NCI-H187 (cell line): Measurements from ENCODE around the gene AMPD1.
A peak's percentile ranks its signal among the peaks of the same experiment; 100 is the strongest.

ENCODE experiments used
- DNase-seq, 2 experiments: peaks; one replicate each; lab custom pipeline; 2025; lab: John Stamatoyannopoulos, UW

AMPD1 gene

DNA sequence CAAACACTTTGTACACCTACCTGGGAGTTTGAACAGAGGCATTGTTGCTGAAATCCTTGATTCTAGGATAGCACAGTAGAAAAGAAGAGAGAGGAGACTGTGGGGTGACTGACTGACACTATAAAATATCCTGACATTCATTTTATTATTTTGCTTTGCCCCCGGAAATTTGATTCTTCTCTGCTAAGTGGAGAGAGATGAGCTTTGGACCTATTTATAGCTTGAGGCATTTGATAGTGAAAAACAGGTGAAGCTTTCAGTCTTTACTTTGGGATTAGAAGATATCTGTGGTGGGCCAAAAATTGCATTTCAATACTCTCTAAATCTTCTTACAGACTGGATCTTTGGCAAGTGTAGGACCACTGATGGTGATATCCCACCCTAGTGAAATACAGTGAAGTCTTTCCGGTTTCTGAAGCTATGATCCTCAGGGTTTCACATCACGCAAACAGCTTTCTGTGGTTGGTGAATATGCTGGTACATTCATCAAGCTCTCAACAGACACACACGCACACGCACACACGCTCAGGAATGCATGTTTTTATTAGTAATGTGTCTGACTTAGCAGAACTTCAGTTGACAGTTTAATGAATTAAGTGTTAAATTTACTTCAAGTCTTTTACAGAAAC, at the start of gene AMPD1:
Gene AMPD1, minus strand, starts transcription at position 117 of the 629 bp plus-strand sequence. Its CDS starts 75 bp downstream, at position 42.
- DNase-seq = no peak

DNA sequence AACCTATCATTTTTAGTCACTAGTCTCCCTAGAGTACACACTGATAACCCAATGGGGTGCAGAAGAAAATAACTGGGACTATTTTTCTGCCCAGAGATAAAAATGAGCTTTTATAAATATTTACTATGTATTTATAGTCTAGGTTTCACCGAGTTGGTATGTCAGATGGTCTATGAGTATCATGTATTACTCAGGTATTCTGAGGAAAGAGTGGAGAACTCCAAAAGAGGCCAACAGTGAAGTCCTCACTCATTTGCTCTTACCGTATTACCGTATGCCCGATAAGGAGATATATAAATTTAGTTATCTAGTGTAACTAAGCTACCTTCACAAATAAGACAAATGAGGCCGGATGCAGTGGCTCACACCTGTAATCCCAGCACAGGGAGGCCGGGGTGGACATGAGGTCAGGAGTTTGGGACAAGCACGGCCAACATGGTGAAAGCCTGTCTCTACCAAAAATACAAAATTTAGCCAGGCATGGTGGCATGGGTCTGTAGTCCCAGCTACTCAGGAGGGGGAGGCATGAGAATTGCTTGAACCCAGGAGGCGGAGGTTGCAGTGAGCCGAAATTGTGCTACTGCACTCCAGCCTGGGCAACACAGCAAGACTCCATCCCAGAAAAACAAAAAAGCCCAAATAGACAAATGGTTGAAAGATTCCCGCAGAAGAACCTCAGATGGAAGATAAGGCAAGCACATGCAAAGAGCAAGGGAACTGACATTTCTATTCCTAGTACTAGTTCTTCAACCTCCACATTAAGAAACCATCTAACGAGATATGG, 46.8 kb upstream of the AMPD1 start:
- no peak for DNase-seq

DNA sequence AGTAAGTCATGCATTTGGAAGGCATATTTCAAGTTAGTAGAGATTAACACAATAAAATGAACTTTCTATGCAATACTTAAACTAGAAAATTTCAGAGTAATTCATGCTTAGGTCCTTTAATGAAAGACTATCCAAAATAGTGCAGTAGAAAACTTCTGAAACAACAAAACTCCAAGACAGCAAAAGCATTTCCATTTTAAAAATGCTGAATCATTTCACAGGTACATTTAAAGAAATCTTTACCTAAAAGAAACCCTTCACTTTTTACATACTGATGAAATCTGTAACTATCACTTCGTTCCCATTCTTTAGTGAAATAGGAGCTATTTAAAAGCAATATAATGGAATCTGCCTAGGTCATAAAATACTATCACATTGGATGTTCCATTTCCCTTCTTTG, 45.0 kb upstream of the AMPD1 start:
- no peak for DNase-seq

DNA sequence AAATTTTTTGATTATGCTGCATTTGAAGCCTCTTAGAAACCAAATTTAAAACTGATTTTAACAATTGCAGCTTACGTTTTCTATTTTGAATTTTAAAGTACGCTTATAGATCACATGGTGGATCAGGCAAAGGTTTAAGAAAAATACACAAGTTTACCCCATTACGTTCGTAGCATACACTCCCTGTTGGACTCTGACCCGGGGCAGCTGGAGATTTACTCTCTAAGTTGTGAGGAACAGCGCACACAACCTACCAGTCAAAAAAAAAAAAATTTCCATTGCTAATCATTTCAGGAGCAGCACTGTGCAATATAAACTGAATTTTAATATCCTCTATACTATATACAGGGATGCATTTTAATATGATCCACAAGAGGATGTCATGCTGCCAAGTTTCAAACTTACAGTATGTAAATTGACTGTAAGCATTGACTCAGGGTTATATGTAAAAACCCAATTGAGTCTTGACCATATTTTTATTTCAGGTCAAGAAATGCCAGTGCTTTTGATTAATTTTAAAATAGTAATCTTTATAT, 42.0 kb upstream of the AMPD1 start:
- no peak for DNase-seq

DNA sequence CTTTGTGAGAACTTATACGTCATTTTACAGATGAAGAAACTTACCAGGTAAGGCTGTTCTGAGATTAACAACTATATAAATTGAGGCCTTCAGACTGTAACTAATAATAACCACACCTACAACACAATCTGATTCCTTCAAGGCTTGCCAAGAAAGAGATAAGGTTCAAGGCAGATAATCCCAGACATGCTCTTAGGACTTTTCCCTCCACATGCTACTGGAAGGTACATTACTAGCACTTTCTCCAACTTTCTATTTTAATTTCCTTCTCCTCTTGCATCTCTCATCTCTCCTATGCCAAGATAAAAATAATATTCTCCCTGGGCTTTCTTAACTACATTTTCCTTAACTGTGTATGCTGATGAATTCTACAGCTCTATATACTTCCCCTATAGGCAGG, 40.1 kb upstream of the AMPD1 start:
- no peak for DNase-seq

DNA sequence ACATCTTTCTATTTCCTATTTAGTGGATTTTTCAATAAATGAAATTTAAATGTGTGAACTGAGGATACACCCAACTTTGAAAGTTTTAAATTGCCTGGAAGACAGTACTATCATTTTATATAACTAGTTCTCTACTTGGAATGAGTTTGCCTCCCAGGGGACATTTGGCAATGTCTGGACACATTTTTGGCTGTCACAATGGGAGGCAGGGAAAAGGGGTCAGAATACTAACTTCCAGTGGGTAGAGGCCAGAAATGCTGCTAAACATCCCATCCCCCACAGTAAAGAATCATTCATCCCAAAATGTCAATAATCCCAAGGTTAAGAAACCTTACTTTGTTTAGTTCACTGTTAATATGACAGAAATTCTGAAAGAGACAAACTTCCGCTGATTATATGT, 34.4 kb upstream of the AMPD1 start:
- DNase-seq = no peak

DNA sequence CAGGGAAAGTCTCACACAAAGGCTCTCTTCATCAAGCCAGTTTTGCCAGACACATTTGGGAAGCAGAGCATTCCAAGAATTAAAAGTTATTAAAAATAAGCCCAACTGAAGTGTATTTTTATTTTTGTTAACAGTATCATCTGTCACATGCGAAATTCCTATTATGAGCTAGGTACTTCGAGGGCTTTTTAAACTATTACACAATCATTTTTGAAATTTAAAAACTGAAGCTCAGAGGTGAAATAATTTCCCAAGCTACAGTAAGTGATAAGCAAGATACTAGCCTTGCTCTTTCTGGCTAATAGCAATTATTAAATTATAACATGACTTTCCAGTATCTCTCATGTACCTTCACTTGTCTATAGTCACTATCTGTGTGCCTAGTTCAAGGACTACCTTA, 33.2 kb upstream of the AMPD1 start:
- DNase-seq = no peak

DNA sequence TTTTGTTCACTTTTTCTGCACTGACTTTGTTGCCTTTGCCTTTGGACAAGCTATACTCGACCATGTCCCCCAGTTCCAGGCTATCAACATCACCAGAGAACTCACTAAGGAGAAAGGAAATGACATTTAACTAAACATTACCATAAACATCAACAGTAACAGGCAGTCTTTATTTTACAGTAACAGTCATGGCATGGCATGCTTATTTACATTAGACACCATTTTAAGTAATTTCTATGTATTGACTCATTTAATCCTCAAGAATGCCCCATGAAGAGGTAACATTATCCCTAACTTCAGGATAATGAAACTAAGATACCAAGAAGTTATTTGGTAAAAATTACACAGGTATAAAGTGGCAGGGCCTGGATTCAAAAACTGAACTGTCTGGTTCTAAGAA, 29.9 kb upstream of the AMPD1 start:
- DNase-seq = no peak

DNA sequence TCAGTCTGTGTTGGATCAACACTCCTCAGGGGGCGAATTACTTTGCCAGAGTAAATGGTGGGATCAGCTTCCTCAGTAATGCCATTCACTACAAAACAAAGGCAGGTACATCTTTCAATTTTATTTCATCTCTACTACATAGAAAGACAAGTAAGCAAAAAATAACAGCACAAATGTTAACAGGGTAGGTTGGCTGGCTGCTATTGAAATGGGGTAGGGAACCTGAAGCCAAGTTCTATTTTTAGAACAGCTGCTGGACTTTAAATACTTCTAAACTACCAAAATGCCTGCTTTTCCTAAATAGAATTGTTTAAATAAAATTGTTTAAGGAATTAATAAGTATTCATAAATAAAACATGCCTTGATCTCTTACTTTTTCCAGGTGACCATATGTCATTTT, 28.6 kb upstream of the AMPD1 start:
- DNase-seq = no peak

DNA sequence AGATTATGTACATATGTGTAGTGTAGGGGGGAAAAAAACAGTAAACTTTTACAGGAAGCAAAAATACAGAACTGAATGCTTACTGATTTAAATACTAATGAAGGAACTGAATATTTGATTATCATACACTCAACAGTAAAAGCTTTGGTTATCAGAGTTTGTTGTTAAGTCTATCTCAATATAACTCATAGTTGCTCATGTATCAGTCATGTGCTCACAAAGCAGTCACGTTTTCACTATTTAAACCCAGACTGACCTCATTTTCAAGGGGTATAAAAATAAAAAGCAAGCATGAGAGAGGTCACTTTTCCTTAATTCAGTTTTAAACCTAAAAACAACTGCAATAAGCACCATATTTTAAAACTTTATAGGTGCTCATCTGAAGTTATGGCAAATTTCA, 28.1 kb upstream of the AMPD1 start:
- DNase-seq = no peak

DNA sequence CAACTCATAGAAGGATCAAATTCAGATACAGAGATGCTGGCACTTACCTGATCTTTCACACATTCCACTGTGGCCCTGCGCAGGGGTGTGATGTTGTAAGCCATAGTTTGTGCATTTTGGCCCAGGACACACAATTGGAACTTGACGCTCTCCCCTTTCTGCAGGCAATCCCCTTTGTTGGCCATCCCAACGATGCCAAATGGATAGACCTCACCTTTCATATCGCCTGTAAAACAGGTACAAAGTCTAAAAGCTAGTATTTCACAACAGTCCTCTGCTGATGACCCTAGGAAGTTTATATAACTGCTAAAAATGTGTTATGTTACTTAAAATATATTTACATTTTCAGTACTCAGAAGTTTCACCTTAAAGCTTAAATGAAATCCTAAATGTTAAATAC, 25.1 kb upstream of the AMPD1 start:
- DNase-seq = no peak

DNA sequence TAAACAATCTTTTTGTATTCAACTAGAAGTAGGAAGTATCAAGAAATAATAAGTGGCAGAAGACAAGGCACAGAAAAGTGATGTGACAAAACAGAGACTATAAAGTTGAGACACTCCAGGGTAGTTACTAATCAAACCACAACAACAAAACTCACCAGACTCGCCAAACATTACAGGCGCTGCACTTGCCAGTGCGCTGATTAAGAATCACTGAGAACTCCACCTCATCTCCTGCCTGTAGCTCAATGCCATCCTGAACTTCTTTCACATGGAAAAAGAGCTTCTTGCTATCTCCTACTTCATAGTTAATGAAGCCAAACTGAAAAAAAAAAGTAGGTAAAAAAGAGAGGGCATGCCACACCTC, 24.1 kb upstream of the AMPD1 start:
- no peak for DNase-seq

DNA sequence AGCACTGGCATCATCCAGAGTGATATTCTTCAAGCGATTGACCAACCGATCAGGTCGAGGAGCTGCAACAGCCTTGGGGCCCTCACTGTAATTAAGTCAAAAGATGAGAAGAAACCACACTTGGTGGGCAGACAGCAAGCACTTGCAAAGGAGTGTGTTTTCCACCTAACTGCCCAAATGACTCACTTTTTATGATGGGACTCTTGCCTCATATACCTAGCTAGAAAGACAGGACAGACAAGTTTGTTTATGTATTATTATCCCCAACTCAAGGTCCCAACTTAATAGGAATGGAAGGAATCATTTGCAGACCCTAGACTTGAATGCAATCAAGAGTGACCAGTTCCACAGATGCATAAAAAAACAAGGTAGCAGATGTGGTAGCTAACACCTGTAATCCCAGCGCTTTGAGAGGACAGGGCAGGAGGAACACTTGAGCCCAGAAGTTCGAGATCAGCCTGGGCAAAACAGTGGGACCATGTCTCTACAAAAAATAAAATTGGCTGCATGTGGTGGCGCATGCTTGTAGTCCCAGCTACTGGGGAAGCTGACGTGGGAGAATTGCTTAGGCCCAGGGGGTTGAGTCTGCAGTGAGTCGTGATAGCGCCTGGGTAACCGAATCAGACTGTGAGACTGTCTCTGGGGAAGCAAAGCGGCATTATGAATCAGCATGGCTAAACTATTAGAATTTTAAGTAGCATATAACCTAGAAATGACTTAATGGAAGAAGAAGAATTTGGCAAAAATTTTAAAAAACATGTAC, 23.5 kb upstream of the AMPD1 start:
- no peak for DNase-seq

DNA sequence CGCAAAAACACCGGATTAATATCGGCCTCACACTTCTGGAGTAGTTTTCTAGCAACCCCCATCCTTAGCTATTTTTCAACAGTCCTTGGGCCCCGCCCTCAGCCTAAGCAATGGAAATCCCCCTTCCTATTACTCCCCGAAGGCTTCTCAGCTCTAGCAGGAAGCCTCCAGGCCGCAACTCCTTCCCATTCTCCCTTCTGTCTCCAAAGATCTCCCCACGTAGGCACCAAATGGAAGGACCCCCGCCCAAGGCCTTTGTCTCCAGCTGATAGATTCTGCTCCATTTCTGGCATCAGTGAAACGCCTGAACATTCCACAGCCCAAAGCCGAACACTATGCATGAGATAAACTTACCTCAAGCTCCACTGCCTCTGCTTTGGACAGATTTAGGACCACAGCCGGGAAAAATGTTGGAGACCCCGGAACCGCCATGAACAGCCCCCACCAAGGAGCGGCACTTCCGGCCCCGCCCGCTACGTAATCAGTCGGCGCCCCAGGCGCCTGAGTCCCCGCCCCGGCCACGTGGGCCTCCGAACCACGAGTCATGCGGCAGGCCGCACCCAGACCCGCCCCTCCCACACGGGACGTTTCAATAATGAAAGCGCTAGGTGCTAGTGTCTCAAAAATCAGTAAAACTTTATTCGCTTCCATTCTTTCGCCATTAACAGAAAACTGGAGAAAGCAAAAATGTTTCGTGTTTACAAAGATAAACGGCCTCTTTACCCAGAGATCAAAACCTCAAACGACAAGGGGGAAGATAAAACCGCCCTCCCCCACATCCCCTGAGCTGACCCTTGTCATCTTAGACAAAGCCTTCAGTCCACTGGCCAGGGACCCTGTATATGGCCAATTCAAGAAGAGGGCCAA, 21.2 kb upstream of the AMPD1 start, which contains the start of gene NRAS:
Gene NRAS, minus strand, starts transcription at position 468 of the 867 bp plus-strand sequence. CDS start 611 bp downstream, outside the sequence.
- DNase-seq = peak; percentile 78 to 87

DNA sequence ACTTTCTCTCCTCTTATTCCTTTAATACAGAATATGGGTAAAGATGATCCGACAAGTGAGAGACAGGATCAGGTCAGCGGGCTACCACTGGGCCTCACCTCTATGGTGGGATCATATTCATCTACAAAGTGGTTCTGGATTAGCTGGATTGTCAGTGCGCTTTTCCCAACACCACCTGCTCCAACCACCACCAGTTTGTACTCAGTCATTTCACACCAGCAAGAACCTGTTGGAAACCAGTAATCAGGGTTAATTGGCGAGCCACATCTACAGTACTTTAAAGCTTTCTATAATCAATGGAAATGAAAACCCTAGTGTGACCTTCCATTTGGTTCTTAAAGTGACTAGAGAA, 20.6 kb upstream of the AMPD1 start:
- DNase-seq = no peak

DNA sequence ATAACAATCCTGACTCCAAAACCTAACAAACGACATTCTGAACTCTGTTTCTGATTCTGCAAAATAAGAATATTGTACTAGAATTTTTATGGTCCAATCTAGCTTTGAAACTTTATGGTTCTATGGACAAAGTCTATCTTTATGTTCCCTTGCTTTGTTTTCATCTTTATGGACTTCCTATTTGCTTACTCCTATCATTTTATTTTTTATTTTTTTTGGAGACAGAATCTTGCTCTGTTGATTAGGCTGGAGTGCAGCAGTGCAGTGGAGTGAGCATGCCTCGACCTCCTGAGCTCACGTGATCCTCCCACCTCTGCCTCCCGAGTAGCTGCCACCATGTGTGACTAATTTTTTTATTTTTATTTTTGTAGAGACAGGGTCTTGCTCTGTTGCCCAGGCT, 17.6 kb upstream of the AMPD1 start:
- DNase-seq = no peak

DNA sequence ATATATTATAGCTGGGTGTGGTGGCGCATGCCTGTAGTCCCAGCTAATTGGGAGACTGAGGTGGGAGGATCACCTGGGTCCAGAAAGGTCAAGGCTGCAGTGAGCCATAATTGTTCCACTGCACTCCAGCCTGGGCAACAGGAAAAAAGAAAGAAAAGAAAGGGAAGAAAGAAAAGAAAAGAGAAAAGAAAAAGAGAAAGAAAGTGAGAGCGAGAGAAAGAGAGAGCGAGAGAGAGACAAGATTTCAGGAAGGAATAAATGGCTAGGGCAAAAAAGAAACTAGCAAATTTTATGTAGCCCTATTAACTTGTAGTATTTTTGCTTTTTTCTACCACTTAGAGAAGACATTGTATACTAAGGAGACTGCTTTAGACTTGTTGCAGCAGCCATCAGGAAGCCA, 15.0 kb upstream of the AMPD1 start:
- no peak for DNase-seq

DNA sequence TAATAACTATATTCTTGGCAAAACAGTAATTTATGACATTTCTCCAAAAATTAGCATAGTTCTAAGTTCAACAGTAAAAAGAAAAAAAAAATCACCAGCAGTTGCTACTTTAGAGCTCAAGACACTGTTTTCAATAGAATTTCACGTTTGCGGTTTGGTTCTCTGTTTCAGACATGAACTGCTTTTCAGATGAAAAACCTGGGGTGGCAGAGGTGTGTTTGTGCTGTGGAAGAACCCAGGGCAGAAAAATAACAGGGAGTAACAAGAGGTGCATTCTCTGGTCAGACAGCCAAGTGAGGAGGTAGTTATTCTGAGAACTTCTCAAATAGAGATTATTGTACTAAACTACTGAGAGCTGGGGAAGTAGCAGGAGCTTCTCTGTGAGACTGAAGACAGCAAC, 12.3 kb upstream of the AMPD1 start:
- DNase-seq = no peak

DNA sequence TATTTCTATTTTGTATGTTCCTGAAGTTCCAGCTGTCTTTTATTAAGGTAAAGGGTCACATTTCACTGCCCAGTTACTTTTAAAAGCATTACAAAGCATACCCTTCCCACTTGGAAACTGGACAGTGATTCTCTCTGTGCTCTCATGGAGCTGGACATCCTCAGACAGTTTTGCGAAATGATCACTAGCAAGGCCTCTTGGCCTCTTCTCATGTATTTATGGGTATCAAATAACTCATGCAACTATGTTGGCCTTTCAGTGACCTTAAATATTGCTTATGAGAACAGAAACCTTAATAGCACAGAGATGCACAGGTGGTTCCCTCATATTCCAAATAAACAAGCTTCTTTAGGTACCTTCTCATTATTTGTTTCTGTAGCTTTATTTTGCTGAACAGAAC, 7.9 kb upstream of the AMPD1 start:
- no peak for DNase-seq

DNA sequence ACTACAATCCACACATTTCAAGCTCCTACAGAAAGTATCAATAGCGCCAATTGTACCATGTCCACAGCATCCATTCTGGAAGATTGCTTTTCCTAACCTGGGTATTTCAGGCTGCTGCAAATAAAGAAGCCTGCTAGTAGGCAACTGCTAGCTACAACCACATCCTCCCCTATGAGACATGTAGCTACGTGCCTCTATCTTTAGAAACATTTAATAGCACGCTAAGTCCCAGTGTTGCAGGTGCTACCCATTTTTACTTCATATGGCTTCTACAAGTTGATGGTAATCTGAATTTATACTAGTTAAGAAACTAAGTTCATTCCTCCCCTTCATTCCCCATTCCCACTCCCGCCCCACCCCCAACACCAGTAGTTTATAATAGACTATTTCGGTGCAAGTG, 7.4 kb upstream of the AMPD1 start:
- no peak for DNase-seq

DNA sequence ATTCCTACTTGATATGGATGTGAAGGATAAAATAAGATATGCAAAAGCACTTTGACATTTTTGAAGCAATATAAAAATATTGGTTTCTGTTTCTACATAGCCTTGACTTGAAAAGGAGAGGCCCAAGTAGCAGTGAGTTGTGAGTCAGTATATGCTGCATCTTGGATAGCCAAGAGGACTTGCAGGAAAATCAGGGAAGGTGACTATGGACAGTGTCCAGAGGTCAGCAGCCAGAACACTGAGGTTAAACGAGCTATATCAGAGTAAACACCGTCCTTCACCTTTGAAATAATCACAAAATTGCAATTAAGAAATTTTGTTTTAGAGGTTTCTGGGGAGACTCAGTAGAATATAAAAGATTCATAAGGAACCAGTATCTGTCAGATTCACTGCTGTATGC, 6.6 kb upstream of the AMPD1 start:
- DNase-seq = no peak

DNA sequence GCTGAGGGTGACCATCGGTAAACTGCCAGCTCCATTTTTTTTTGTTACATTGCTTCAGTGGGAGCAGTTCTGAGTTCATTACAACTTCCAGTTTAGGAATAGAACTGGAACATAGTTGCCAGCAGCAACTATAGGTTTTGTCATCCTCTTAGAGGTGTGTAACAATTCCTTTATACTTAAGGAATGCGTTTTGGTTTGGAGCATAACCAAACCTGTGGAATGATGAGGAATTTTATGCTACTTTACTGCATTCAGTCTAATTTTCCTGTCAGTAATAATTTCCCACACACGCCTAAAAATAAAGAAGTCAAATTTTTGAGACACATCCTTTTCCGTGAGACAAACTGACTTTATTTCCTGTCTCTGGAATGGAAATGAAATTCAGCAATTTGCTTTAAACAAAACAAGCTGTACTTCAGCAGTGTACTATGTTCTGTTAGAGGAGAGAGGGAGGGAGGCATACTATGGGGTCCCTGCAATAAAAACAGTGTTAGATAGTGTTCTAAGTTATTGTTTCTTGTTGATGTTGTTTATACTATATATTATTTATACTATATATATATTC, 4.8 kb upstream of the AMPD1 start:
- DNase-seq = no peak
